ENCODE measurements around the gene JADE2. TPM values are rescaled to one million over a fixed set of nuclear protein-coding genes. Genes with fewer than 3 reads are reported as not detected.

Gene JADE2
- total RNA-seq, 4 donors from 2014 or later = 18.3 to 87.4 (median 48.2) TPM

DNA sequence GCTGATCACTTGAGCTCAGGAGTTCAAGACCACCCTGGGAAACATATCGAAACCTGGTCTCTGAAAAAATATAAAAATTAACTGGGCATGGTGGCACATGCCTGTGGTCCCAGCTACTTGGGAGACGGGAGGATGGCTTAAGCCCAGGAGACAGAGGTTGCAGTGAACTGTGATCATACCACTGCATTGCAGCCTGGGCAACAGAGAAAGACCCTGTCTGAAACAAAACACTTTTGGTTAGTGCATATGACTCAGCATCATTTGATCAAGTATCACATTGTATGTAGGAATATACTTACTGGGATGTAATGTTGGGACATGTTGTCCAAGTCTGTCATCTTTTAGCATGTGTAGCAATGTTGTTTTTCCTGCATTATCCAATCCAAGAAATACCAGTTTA is 95.2 kb downstream of the JADE2 start:
- TF ChIP-seq, protein P1, sequence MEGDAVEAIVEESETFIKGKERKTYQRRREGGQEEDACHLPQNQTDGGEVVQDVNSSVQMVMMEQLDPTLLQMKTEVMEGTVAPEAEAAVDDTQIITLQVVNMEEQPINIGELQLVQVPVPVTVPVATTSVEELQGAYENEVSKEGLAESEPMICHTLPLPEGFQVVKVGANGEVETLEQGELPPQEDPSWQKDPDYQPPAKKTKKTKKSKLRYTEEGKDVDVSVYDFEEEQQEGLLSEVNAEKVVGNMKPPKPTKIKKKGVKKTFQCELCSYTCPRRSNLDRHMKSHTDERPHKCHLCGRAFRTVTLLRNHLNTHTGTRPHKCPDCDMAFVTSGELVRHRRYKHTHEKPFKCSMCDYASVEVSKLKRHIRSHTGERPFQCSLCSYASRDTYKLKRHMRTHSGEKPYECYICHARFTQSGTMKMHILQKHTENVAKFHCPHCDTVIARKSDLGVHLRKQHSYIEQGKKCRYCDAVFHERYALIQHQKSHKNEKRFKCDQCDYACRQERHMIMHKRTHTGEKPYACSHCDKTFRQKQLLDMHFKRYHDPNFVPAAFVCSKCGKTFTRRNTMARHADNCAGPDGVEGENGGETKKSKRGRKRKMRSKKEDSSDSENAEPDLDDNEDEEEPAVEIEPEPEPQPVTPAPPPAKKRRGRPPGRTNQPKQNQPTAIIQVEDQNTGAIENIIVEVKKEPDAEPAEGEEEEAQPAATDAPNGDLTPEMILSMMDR (IDR thresholded peaks at IDR 0.05; ENCODE audit: low read depth) = no peak

DNA sequence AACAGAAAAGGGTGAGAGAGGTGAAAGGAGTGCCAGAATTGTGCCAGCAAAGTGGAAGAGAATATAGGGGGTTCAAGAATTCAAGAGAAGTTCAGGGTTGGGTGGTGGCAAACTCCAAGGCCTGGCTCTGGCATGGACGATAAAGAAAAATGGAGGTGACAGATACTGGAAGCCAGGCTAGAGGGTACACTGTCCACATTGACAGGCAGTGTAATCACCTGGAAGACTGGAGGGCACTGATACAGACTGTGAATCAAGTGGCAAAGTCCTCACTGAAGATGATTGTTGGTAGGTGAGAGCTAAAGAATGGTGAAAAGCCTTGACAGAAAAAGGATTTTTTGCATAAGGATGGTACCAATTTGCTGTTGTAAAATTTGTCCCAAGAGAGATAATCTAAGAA is 100.1 kb downstream of the JADE2 start:
- TF ChIP-seq, protein P1 (IDR thresholded peaks at IDR 0.05; ENCODE audit: low read depth) = no peak

DNA sequence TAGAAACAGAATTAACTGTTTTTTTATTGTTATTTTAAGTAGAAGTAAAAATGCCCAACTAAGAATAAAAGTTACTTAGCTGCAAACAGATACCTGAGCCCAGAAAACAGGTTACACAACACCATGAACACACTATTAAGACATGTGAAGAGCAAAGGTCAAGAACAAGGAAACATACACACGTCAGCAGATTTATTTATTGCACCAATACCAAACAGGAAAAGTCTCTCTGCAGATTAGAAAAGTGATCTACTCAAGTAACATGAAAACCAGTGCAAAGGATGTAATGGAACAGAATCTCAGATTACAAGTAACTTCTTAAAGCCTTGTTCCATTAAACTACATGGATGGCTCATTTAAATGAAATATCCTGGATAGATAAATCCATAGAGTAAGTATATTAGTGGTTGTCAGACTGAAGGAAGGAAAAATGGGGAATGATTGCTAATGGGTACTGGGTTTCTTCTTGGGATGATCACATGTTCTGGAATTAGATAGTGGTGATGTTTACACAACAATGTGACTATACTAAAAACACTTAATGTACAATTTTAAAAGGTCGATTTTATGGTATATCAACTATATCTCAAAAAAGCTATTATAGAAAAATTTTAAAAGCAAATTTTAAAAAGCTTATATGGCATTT is 101.0 kb downstream of the JADE2 start:
- TF ChIP-seq, protein P1 (IDR thresholded peaks at IDR 0.05; ENCODE audit: low read depth) = no peak

Small RNA genes within 50 kb of the gene (small RNA-seq; reads per million reads assigned to genes)
- gene RN7SL541P (not detected), gene RNU6-456P (not detected)

Other genes starting within 250 kb of the JADE2 start
- 1 to 10 TPM; 1.8 to 7.5 (median 2.8) TPM for gene CDKL3, start 158.5 kb upstream of the JADE2 start, total RNA-seq
- gene UBE2B, start 154.1 kb upstream of the JADE2 start, total RNA-seq = 100 to 1,000 TPM in 1 of 4 donors, 10 to 100 TPM in 3; 62.0 to 148 (median 90.2) TPM
- gene CDKN2AIPNL, start 113.8 kb upstream of the JADE2 start, total RNA-seq = 10 to 100 TPM; 13.8 to 18.7 (median 14.3) TPM
- 10 to 100 TPM; 33.2 to 65.7 (median 50.7) TPM for gene SAR1B, start 107.2 kb downstream of the JADE2 start, total RNA-seq
- 10 to 100 TPM; 19.2 to 38.5 (median 26.4) TPM for gene SEC24A, start 123.1 kb downstream of the JADE2 start, total RNA-seq
- 10 to 100 TPM; 26.9 to 53.7 (median 48.3) TPM for gene CAMLG, start 212.9 kb downstream of the JADE2 start, total RNA-seq
- gene DDX46, start 233.1 kb downstream of the JADE2 start, total RNA-seq = 10 to 100 TPM; 42.2 to 62.5 (median 49.2) TPM

Data from subcutaneous adipose tissue (tissue), 4 donors.